Measurements from ENCODE around the gene CHAT.

Gene CHAT

GRCh38 chr10:49599546-49599945 lies 14.3 kb upstream of the CHAT start:
- DNase-seq (ENCODE audit: low spot score) = no peak
- in situ Hi-C loops (cut with MboI; ENCODE audit: low pct_unique_long_range_greater_than_20kb, low sequenced_read_pairs, unreplicated experiment) = loop anchor here (25.0 kb wide), 1 partner anchor 638 kb away; no protein-coding TSS in a partner anchor
- no peak for TF ChIP-seq CTCF (IDR thresholded peaks at IDR 0.05; ENCODE audit: extremely low read depth, insufficient read depth, missing control alignments)

GRCh38 chr10:49600046-49600445 lies 13.8 kb upstream of the CHAT start:
- no peak for DNase-seq (ENCODE audit: low spot score)
- no peak for TF ChIP-seq CTCF (IDR thresholded peaks at IDR 0.05; ENCODE audit: extremely low read depth, insufficient read depth, missing control alignments)
- in situ Hi-C loops (cut with MboI; ENCODE audit: low pct_unique_long_range_greater_than_20kb, low sequenced_read_pairs, unreplicated experiment) = no loop called here

- no peak for TF ChIP-seq CTCF (IDR thresholded peaks at IDR 0.05; ENCODE audit: extremely low read depth, insufficient read depth, missing control alignments)
- in situ Hi-C loops (cut with MboI; ENCODE audit: low pct_unique_long_range_greater_than_20kb, low sequenced_read_pairs, unreplicated experiment) = no loop called here
- DNase-seq (ENCODE audit: low spot score) = no peak
Observed at GRCh38 chr10:49600781-49601400, 12.9 kb upstream of the CHAT start.

GRCh38 chr10:49601857-49602256 lies 12.0 kb upstream of the CHAT start:
- TF ChIP-seq CTCF (IDR thresholded peaks at IDR 0.05; ENCODE audit: extremely low read depth, insufficient read depth, missing control alignments) = no peak
- DNase-seq (ENCODE audit: low spot score) = no peak
- in situ Hi-C loops (cut with MboI; ENCODE audit: low pct_unique_long_range_greater_than_20kb, low sequenced_read_pairs, unreplicated experiment) = no loop called here

- DNase-seq (ENCODE audit: low spot score) = no peak
- in situ Hi-C loops (cut with MboI; ENCODE audit: low pct_unique_long_range_greater_than_20kb, low sequenced_read_pairs, unreplicated experiment) = no loop called here
- TF ChIP-seq CTCF (IDR thresholded peaks at IDR 0.05; ENCODE audit: extremely low read depth, insufficient read depth, missing control alignments) = no peak
Observed at GRCh38 chr10:49602380-49603023, 11.3 kb upstream of the CHAT start.

- in situ Hi-C loops (cut with MboI; ENCODE audit: low pct_unique_long_range_greater_than_20kb, low sequenced_read_pairs, unreplicated experiment) = no loop called here
- DNase-seq (ENCODE audit: low spot score) = no peak
- TF ChIP-seq CTCF (IDR thresholded peaks at IDR 0.05; ENCODE audit: extremely low read depth, insufficient read depth, missing control alignments) = no peak
Observed at GRCh38 chr10:49605216-49605938, 8.5 kb upstream of the CHAT start.
